BLaER1 (cell line): ENCODE data around the gene REL.
"Not testable (repeated sequence)": the region's sequence is repeated elsewhere in the genome, so short reads cannot be mapped to it uniquely, and the experiment has no call there.

ENCODE experiments used
- H3K27ac ChIP-seq: shearing (Covaris generic); formaldehyde crosslinking; 2 replicates; pipeline ENCODE4 v1.8.1; 2022
- H3K27me3 ChIP-seq: shearing (Covaris generic); formaldehyde crosslinking; 2 replicates; pipeline ENCODE4 v1.8.1; 2022
- H3K36me3 ChIP-seq: shearing (Covaris generic); formaldehyde crosslinking; 2 replicates; pipeline ENCODE4 v1.8.1; 2022
- H3K4me1 ChIP-seq: shearing (Covaris generic); formaldehyde crosslinking; 2 replicates; pipeline ENCODE4 v1.8.1; 2022
- H3K4me2 ChIP-seq: shearing (Covaris generic); formaldehyde crosslinking; 2 replicates; pipeline ENCODE4 v1.8.1; 2022
- H3K4me3 ChIP-seq: shearing (Covaris generic); formaldehyde crosslinking; 2 replicates; pipeline ENCODE4 v1.8.1; 2022
- H3K9ac ChIP-seq: shearing (Covaris generic); formaldehyde crosslinking; 2 replicates; pipeline ENCODE4 v1.8.1; 2022
- H3K9me3 ChIP-seq: shearing (Covaris generic); formaldehyde crosslinking; 2 replicates; pipeline ENCODE4 v1.8.1; 2022
- H4K20me1 ChIP-seq: shearing (Covaris generic); formaldehyde crosslinking; 2 replicates; pipeline ENCODE4 v1.8.1; 2022
- Cebpa-rat ChIP-seq: shearing (Covaris generic); IDR thresholded peaks from 2 replicates; pipeline ENCODE4 v1.8.1; 2022

Gene REL

DNA sequence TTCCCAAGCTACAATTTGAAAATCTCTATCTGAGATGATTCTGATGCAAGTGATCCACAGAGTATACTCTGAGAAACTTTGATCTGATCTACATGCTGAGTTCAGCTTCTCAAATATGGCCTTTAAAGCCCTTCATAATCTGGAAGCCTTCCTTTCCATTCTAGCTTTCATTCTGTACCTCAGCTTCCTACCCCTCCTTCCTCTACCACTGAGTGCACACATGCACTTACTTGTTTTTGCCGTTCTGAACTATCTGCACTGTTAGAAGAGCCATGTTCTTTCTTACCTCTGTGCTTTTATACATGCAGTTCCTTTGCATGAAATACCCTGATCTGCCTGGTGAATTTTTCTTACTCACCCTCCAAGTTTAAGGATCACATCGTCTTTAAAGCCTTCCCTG lies 25.0 kb downstream of the REL start:
- TF ChIP-seq Cebpa-rat = no peak
- Histone ChIP-seq H3K4me1 (no peaks in the 10 kb centered on the region), H3K27ac (no peak overlapping the region), H3K27me3 (no peaks in the 10 kb centered on the region), H3K9me3 (no peaks in the 10 kb centered on the region), H3K4me2 (no peak overlapping the region), H3K4me3 (no peak overlapping the region), H3K9ac (no peak overlapping the region), H4K20me1 (no peaks in the 10 kb centered on the region), H3K36me3 (peaks cover 52% of the 10 kb centered on the region)

DNA sequence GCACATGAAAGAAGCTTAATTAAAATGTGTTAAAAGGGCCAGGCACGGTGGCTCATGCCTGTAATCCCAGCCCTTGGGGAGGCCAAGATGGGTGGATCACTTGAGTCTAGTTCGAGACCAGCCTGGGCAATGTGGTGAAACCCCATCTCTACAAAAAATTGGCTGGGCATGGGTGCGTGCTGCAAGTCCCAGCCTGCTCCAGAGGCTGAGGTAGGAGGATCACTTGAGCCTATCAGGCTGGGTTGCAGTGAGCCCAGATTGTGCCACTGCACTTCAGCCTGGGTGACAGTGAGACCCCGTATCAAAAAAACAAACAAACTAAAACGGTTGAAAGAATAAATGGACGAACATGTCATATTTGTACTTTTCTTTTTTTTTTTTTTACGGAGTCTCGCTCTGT lies 26.0 kb downstream of the REL start:
- no peak overlapping the region for H3K4me2 ChIP-seq
- no peak overlapping the region for H3K4me3 ChIP-seq
- no peaks in the 10 kb centered on the region for H4K20me1 ChIP-seq
- no peak for TF ChIP-seq Cebpa-rat
- peaks cover 47% of the 10 kb centered on the region for H3K36me3 ChIP-seq
- H3K9ac ChIP-seq = no peak overlapping the region
- no peaks in the 10 kb centered on the region for H3K27me3 ChIP-seq
- no peaks in the 10 kb centered on the region for H3K4me1 ChIP-seq
- H3K27ac ChIP-seq = no peak overlapping the region
- no peaks in the 10 kb centered on the region for H3K9me3 ChIP-seq

DNA sequence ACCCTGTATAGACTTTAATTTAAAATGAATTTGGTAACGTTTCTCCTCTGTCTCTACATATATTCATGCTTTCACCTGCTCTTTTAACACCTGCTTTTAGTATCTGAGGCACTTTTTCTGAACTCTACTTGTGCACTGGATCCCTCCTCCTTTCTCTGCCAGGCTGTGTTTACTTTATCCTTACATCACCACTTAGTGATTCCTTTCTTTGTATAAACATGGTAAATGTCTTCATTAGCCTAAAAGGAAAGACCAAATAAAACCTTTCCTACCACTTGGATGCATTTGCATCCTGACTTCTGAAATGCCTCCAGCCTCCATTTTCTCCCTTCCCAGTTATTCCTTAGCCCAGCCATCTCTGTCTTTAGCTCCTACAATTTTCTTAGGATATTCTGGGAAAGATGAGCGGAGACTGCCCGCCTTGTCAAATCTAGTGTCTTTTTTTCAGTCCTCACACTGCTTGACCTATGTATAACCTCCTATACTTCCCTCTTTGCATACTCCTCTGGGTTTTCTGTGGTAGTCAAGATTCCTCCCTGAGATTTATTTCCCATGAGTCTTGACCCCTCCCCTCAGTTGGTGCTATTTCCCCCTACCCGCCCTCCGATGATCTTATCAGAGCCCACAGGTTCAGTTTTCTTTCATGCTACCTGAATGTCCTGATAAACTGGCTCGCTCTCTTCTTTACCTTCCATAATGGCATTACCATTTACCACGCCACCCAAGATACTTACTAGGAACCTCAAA lies 44.8 kb downstream of the REL start:
- no peak overlapping the region for H3K4me2 ChIP-seq
- H3K4me1 ChIP-seq = no peaks in the 10 kb centered on the region
- no peaks in the 10 kb centered on the region for H4K20me1 ChIP-seq
- TF ChIP-seq Cebpa-rat = no peak
- peaks cover 40% of the 10 kb centered on the region for H3K36me3 ChIP-seq
- H3K9me3 ChIP-seq = peaks cover 4% of the 10 kb centered on the region; the same call in 1 of the 2 replicates
- H3K9ac ChIP-seq = no peak overlapping the region
- H3K27me3 ChIP-seq = no peaks in the 10 kb centered on the region
- no peak overlapping the region for H3K4me3 ChIP-seq
- H3K27ac ChIP-seq = no peak overlapping the region

DNA sequence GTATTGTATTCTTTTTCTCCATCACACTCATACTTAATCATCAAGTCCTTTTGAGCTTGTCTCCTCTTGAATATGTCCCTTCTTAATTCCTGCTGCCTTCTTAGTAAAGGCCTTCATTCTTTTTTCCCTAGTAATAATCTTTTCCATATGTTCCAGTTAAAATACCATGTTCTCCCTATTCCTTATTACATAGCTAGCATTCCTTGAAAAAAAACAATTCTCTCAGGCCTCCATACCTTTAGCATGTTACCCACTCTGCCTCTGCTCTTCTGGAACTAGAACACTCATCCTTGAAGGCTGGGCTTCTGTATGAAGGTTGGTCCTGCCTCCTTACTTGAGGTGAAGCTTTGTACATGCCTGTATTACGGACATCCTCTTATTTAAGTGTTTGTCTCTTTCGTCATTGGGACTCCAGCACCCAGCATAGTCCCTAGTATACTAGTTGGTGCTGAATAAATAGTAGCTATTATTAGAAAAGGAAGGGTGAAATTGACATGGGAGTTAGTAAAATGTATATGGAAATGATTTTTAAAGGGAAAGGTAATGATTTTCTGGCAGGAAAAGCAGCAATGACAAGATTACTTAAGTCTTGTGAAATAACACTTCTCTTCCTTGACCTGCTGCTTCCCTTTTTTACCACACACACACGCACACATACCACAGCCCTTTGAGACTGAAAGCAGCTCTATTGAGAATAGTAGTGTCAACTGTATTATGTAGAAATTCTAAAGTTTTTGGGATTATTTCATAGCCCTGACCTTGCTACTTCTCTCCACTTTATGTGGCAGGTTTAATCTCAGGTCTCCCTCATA lies 45.6 kb downstream of the REL start:
- Histone ChIP-seq H3K9me3 (peaks cover 4% of the 10 kb centered on the region; the same call in 1 of the 2 replicates), H3K4me1 (no peaks in the 10 kb centered on the region), H3K36me3 (peaks cover 36% of the 10 kb centered on the region), H3K27ac (no peak overlapping the region), H3K9ac (no peak overlapping the region), H4K20me1 (no peaks in the 10 kb centered on the region), H3K4me2 (no peak overlapping the region), H3K27me3 (no peaks in the 10 kb centered on the region), H3K4me3 (no peak overlapping the region)
- no peak for TF ChIP-seq Cebpa-rat

DNA sequence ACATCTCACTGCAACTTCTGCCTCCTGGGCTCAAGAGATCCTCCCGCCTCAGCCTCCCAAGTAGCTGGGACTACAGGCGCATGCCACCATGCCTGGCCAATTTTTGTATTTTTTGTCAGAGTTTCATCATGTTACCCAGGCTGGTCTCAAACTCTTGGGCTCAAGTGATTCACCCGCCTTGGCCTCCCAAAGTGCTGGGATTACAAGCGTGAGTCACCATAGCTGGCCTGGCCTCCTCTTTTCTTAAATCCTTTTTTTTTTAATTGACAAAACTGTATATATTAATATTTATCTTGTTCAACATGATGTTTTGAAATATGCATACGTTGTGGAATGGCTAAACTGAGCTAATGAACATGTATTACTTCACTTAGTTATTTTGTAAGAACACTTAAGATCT lies 50.7 kb downstream of the REL start:
- H3K9me3 ChIP-seq, H3K27me3 ChIP-seq, H3K27ac ChIP-seq, H3K4me1 ChIP-seq, H4K20me1 ChIP-seq, H3K9ac ChIP-seq, H3K4me3 ChIP-seq, H3K4me2 ChIP-seq: not testable (repeated sequence)
- peaks cover 25% of the 10 kb centered on the region for H3K36me3 ChIP-seq

DNA sequence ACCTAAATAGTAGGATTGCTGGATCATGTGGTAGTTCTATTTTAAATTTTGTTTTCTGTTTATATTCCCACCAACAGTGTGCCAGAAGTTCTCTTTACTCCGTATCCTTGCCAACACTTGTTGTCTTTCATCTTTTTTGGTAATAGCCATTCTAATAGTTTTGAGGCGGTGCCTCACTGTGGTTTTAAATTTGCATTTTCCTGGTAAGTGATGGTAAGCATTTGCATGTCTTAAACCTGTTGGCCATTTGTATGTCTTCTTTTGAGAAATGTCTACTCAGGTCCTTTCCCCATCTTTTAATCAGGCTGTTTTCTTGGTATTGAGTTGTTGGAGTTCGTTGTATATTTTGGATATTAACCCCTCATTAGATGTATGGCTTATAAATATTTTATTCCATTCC lies 51.6 kb downstream of the REL start:
- Histone ChIP-seq H3K9ac (no peak overlapping the region), H3K9me3 (peaks cover 1% of the 10 kb centered on the region; the same call in 1 of the 2 replicates), H3K27ac (no peak overlapping the region), H3K4me3 (no peak overlapping the region), H3K4me1 (peaks cover 7% of the 10 kb centered on the region; the same call in 1 of the 2 replicates), H4K20me1 (no peaks in the 10 kb centered on the region), H3K4me2 (no peak overlapping the region), H3K27me3 (no peaks in the 10 kb centered on the region), H3K36me3 (peaks cover 25% of the 10 kb centered on the region)
- no peak for TF ChIP-seq Cebpa-rat

DNA sequence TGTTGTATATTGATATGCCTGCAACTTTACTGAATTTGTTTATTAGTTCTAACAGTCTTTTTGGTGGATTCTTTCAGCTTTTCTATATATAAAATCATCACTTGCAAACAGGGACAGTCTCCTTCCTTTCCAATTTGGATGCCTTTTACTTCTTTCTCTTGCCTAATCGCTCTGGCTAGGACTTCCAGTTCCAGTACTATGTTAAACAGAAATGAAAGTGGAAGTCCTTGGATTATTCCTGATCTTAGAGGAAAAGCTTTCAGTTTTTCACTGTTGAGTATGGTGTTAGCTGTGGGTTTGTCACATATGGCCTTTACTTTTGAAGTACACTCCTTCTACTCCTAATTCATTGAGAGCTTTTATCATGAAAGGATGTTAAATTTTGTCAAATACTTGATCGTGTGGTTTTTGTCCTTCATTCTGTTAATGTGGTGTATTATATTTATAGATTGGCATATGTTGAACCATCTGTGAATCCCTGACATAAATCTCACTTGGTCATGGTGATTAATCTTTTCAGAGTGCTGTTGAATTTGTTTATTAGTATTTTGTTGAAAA lies 52.9 kb downstream of the REL start:
- Histone ChIP-seq H3K27me3 (no peaks in the 10 kb centered on the region), H3K27ac (no peak overlapping the region), H3K9me3 (no peaks in the 10 kb centered on the region), H4K20me1 (no peaks in the 10 kb centered on the region), H3K9ac (no peak overlapping the region), H3K4me1 (peaks cover 7% of the 10 kb centered on the region; the same call in 1 of the 2 replicates), H3K4me3 (no peak overlapping the region), H3K36me3 (peaks cover 29% of the 10 kb centered on the region), H3K4me2 (no peak overlapping the region)
- TF ChIP-seq Cebpa-rat = no peak

DNA sequence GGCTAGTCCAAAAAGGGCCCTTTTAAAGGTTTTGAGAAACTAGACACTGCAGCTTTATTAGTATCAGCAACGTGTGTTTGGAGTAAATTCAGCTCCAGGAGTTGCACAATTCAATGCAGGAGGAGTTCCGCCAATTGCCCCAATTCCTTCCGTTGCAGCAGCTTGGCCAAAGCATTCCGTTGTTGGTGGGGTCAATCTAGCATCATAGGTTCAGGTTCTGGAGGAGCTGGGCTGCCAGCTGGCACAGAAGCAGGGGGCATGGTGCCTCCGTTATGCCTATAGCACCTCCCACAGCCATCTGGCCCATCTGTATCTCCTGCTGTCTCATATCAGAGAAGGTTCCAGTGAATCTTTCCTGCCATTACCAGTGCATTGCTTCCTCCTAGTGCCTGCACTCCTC lies 55.4 kb downstream of the REL start:
- Histone ChIP-seq H3K27ac (no peak overlapping the region), H3K4me3 (no peak overlapping the region), H3K9me3 (no peaks in the 10 kb centered on the region), H3K36me3 (peaks cover 29% of the 10 kb centered on the region), H3K9ac (no peak overlapping the region), H3K4me1 (peaks cover 7% of the 10 kb centered on the region; the same call in 1 of the 2 replicates), H4K20me1 (no peaks in the 10 kb centered on the region), H3K27me3 (no peaks in the 10 kb centered on the region), H3K4me2 (no peak overlapping the region)
- no peak for TF ChIP-seq Cebpa-rat

DNA sequence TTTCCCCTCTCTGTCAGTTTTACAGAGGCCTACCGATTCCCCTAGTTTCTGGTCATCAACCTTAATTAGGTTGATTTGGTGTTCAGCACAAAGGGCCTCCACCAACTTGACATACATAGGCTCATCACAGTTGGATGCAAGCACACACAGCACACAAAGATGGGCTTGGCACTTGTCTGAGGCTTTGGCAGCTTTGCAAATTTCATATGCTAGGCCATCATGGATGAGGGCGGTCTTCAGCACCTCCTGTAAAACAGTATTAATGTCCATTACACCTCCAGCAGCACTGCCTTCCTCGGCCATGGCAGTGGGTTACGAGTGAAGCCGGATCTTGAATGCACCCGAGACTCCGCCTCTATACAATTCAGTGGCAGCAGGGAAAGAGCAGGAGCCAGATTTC lies 56.9 kb downstream of the REL start:
- Histone ChIP-seq H3K27ac (no peak overlapping the region), H3K4me2 (no peak overlapping the region), H3K36me3 (peaks cover 23% of the 10 kb centered on the region), H3K9ac (no peak overlapping the region), H4K20me1 (no peaks in the 10 kb centered on the region), H3K27me3 (no peaks in the 10 kb centered on the region), H3K4me1 (peaks cover 7% of the 10 kb centered on the region; the same call in 1 of the 2 replicates), H3K4me3 (no peak overlapping the region), H3K9me3 (no peaks in the 10 kb centered on the region)
- no peak for TF ChIP-seq Cebpa-rat

DNA sequence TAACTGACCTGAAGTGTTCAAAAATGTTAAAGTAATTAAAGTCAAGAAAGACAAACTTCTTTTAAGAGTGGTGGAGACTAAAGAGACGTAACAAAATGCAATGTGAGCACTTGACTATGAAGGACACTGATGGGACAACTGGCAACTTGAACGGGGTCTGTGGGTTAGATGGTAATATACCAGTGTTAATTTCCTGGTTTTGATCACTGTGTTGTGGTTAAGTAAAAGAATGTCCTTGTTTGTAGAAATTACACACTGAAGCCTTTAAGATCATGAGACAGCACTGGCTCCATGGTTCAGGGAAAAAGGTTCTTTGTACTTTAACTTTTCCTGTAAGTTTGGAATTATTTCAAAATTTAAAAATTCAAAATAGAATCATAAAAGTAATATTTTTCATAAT lies 58.2 kb downstream of the REL start:
- H3K4me1 ChIP-seq = peaks cover 2% of the 10 kb centered on the region; the same call in 1 of the 2 replicates
- H3K4me2 ChIP-seq = no peak overlapping the region
- H3K27ac ChIP-seq = no peak overlapping the region
- H3K9me3 ChIP-seq = no peaks in the 10 kb centered on the region
- no peaks in the 10 kb centered on the region for H4K20me1 ChIP-seq
- no peak for TF ChIP-seq Cebpa-rat
- H3K27me3 ChIP-seq = no peaks in the 10 kb centered on the region
- no peak overlapping the region for H3K4me3 ChIP-seq
- peaks cover 30% of the 10 kb centered on the region for H3K36me3 ChIP-seq
- H3K9ac ChIP-seq = no peak overlapping the region
